ENCODE measurements around the gene OPN3. TPM values are rescaled to one million over a fixed set of nuclear protein-coding genes. Genes with fewer than 3 reads are reported as not detected.

Gene OPN3
- total RNA-seq, 1 donor from 2014 or later: 15.5 TPM

- Histone ChIP-seq H3K36me3 (no peaks in the 10 kb centered on the region), H3K4me3 (no peak overlapping the region), H3K4me1 (peaks cover 8% of the 10 kb centered on the region), H3K27me3 (no peaks in the 10 kb centered on the region), H3K27ac (no peak overlapping the region), H3K9me3 (no peaks in the 10 kb centered on the region)
- no peak for DNase-seq (ENCODE audit: extremely low spot score in 2 of 2)
- TF ChIP-seq POLR2AphosphoS5 (IDR thresholded peaks at IDR 0.05; ENCODE audit: insufficient read depth in 1 of 2, low read depth in 1 of 2): no peak
- no peak for TF ChIP-seq POLR2A (IDR thresholded peaks at IDR 0.05)
- TF ChIP-seq CTCF (IDR thresholded peaks at IDR 0.05): no peak
- intact Hi-C loops (cut with DNase I): no loop called here
Measured at GRCh38 chr1:241624935-241625334, 15.2 kb downstream of the OPN3 start.

GRCh38 chr1:241622669-241623068 is 17.5 kb downstream of the OPN3 start:
- Histone ChIP-seq H3K27me3 (no peaks in the 10 kb centered on the region), H3K4me1 (peaks cover 1% of the 10 kb centered on the region), H3K4me3 (no peak overlapping the region), H3K36me3 (no peaks in the 10 kb centered on the region), H3K27ac (no peak overlapping the region), H3K9me3 (no peaks in the 10 kb centered on the region)
- TF ChIP-seq POLR2AphosphoS5 (IDR thresholded peaks at IDR 0.05; ENCODE audit: insufficient read depth in 1 of 2, low read depth in 1 of 2) (no peak), CTCF (IDR thresholded peaks at IDR 0.05) (no peak), POLR2A (IDR thresholded peaks at IDR 0.05) (no peak)
- intact Hi-C loops (cut with DNase I): no loop called here
- no peak for DNase-seq (ENCODE audit: extremely low spot score in 2 of 2)

GRCh38 chr1:241617426-241617825 is 22.7 kb downstream of the OPN3 start:
- Histone ChIP-seq H3K4me1 (no peaks in the 10 kb centered on the region), H3K36me3 (no peaks in the 10 kb centered on the region), H3K27me3 (no peaks in the 10 kb centered on the region), H3K4me3 (no peak overlapping the region), H3K27ac (no peak overlapping the region), H3K9me3 (no peaks in the 10 kb centered on the region)
- intact Hi-C loops (cut with DNase I): loop anchor here (10.0 kb wide), 1 partner anchor 227 kb away; the partner anchor contains the start of gene EXO1
- TF ChIP-seq POLR2A (IDR thresholded peaks at IDR 0.05) (no peak), POLR2AphosphoS5 (IDR thresholded peaks at IDR 0.05; ENCODE audit: insufficient read depth in 1 of 2, low read depth in 1 of 2) (no peak), CTCF (IDR thresholded peaks at IDR 0.05) (no peak)
- no peak for DNase-seq (ENCODE audit: extremely low spot score in 2 of 2)

GRCh38 chr1:241615043-241615974 is 24.9 kb downstream of the OPN3 start:
- Histone ChIP-seq H3K27me3 (no peaks in the 10 kb centered on the region), H3K4me1 (no peaks in the 10 kb centered on the region), H3K27ac (no peak overlapping the region), H3K36me3 (no peaks in the 10 kb centered on the region), H3K9me3 (no peaks in the 10 kb centered on the region), H3K4me3 (no peak overlapping the region)
- TF ChIP-seq CTCF (IDR thresholded peaks at IDR 0.05): no peak
- no peak for TF ChIP-seq POLR2AphosphoS5 (IDR thresholded peaks at IDR 0.05; ENCODE audit: insufficient read depth in 1 of 2, low read depth in 1 of 2)
- no peak for TF ChIP-seq POLR2A (IDR thresholded peaks at IDR 0.05)
- DNase-seq (ENCODE audit: extremely low spot score in 2 of 2): no peak
- intact Hi-C loops (cut with DNase I): loop anchor here (10.0 kb wide), 1 partner anchor 229 kb away; the partner anchor contains the start of gene EXO1

GRCh38 chr1:241614572-241614971 is 25.6 kb downstream of the OPN3 start:
- Histone ChIP-seq H3K9me3 (no peaks in the 10 kb centered on the region), H3K27me3 (no peaks in the 10 kb centered on the region), H3K36me3 (no peaks in the 10 kb centered on the region), H3K27ac (no peak overlapping the region), H3K4me1 (no peaks in the 10 kb centered on the region), H3K4me3 (no peak overlapping the region)
- no peak for DNase-seq (ENCODE audit: extremely low spot score in 2 of 2)
- no peak for TF ChIP-seq POLR2AphosphoS5 (IDR thresholded peaks at IDR 0.05; ENCODE audit: insufficient read depth in 1 of 2, low read depth in 1 of 2)
- TF ChIP-seq POLR2A (IDR thresholded peaks at IDR 0.05): no peak
- intact Hi-C loops (cut with DNase I): loop anchor here (10.0 kb wide), 1 partner anchor 230 kb away; the partner anchor contains the start of gene EXO1

All from vagina (tissue), 2 donors.